Muscle of back (tissue), 11 donors: ENCODE measurements around the gene GPHA2. TPM values are rescaled to one million over a fixed set of nuclear protein-coding genes. Genes with fewer than 3 reads are reported as not detected.

Source experiments
- DNase-seq, 3 donors: peaks; one replicate each; pipeline versions ENCODE4 v3.0.0 to v3.0.0-alpha.2; 2013
- polyA plus RNA-seq, 10 donors: library from polyadenylated mRNA; unstranded; fragments of 120-200 nt; gene quantifications; one replicate each; pipeline ENCODE4 v1.2.1, GENCODE V29; 2013; ENCODE audit not compliant: insufficient read length in 10 of 10

Gene GPHA2
- polyA plus RNA-seq, 10 donors = 0.27 to 0.45 TPM; not detected in 8

GRCh38 chr11:64930340-64930739 lies 5.4 kb downstream of the GPHA2 start:
- no peak for DNase-seq

DNA sequence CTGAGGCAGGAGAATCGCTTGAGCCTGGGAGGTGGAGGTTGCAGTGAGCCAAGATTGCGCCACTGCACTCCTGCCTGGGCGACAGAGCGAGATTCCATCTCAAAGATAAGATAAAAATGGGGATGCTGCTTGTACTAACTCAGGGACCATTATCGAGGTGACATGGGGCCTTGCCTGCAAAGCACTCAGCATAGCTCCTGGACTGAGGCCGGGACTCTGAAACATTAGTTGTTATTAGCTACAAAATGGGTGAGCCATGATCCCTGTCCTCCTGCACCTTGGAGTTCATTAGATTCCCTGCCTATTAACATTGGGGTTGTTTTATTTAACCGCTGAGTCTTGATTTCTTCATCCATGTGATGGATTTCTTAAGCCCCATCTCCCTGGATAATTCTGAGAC lies 6.1 kb downstream of the GPHA2 start:
- no peak for DNase-seq

GRCh38 chr11:64928957-64929356 lies 6.7 kb downstream of the GPHA2 start:
- DNase-seq = no peak

- DNase-seq = no peak
Measured at GRCh38 chr11:64926689-64927088, 9.0 kb downstream of the GPHA2 start.

DNA sequence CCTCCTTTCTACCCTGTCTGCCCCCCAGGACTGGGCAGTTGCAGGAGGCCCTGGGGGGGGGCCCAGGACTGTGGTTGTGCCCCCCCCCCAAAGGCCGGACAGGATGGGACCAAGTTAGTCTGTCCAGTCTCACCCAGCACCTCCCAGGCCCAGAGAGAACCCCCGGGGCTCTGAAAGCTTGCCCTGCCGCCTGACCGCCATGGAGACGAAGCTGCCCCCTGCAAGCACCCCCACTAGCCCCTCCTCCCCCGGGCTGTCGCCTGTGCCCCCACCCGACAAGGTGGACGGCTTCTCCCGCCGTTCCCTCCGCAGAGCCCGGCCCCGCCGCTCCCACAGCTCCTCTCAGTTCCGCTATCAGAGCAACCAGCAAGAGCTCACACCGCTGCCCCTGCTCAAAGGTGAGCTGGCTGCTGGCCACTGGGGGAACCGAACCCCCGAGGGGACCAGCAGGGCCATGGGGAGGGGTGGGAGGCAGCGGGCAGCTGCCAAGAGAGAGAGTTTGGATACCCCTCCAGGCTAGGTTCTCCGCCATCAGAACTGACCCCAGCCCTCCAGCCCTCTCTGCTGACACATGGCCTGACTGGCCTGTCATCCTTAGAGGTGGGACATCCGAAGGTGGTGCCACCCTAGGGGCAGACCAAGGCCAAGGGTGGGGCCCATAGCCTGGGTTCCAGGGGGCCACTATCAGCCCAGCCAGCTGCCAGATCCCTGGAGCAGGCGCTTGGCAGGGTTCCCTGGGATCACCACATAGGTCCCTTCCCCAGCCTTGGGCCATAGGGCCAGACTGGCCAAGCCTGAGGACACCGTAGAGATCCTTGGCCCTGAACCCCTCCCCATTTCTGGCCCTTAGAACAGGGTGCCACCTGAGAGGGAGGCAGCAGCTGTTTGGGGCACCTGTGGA lies 9.9 kb downstream of the GPHA2 start:
- DNase-seq = no peak

- no peak for DNase-seq
Measured at GRCh38 chr11:64924910-64925284, 10.8 kb downstream of the GPHA2 start.

DNA sequence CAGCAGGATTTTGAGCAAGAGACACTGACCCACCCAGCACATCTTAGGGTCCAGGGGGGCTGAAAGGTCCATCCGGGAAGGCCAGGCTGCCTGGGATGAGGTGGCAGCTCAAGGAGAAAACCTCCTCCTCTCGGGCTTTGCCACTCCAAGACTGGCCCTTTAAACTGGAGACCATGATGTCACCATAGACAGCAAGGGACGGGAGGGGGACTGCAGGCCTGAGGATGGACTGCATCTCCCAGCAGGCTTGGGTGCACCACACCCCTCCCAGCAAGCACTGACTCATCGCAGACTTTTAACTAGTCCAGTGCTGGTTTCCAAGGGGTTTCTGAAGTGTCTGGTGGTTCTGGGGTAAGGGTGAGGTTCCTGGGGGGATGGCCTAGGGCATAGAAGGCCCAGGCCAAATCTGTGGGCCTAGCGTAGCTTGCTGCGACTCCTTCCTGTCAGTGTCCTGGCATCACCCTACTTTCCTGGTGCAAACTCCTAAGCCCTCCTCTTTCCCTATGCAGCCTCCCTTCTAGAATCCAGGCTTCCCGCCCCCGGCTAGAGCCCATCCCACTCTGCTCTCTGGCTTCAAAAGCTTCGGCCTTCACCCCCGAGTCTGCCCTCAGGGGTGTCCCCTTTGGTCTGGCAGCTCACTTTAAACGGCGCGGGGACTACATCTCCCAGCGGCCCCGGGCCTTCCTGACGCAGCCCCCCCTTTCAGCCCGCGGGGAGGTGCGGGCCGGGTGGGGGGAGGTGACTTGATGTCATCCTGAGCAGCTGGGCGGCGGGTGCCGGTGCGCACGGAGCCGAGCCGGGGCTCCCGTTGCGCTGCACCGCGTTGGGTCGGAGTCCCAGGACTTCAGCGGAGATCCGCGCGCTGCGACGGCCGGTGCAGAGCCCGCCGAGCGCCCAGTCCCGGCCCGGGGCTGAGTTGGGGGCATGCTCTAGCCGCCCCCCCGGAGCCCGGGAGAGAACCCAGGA lies 11.5 kb downstream of the GPHA2 start, which contains the start of gene PPP2R5B:
Gene PPP2R5B (plus strand): TSS at position 746 of the 966 bp plus-strand sequence. CDS start 1,046 bp downstream, outside the sequence.
- peak; percentile 93 to 97 (median 95) for DNase-seq

DNA sequence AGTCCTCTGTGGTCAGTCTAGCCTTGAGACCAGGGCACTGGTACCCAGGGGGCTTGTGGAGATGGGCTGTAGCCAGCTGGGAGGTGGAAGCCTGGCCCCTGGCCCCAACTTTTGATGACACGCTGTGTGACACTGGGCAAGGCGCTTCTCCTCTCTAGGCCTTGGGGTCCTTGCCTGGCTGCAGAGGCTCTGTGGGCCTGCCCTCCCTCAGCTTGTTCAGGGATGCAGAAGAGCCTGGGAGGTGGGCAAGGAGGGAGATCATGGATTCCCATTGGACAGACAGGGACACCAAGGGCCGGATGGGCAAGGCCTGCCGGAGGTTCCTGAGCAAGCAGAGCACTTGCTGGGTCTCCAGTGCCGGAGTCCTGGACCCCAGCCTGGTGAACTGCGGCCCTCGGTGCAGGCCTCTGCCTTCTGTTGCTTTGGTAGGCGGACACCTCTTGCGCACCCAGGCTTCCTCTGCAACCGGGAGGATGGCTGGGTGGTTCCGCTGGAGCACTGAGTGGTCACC lies 12.5 kb downstream of the GPHA2 start:
- DNase-seq = no peak

DNA sequence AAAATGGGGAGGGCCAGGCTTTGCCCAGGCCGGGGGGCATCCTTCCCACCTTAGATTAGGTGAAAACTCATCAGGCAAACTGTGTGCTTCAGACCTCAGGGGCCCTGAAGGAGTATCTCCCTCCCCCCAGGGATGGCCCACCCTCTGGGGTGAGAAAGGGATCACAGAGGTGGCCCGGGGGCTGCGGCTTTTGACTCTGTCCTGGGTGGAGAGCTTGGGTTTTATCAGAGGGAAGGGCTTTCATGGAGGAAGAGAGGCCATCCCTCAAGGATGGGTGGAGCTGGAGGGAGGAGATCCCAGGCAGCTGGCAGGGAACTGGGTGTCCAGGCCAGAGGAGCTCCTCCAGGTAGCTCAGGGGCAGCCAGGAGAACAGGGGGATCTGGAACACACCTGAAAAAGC lies 14.3 kb downstream of the GPHA2 start:
- no peak for DNase-seq

GRCh38 chr11:64920124-64920523 lies 15.6 kb downstream of the GPHA2 start:
- DNase-seq = no peak

DNA sequence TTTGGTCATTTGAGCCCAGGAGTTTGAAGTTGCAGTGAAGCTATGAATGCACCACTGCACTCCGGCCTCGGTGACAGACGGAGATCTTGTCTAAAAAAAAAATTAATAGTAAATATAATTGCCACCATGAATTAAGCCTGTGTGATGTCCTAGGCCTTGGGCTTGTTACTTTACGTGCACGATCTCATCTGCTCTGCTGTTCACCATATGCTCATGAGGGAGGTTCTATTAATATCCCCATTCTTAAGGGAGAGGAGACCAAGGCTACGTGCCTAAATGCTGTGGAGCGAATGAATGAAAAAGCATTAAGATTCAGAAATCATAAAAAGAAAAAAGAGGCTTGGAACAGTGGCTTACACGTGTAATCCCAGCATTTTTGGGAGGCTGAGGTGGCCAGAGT lies 16.1 kb downstream of the GPHA2 start:
- DNase-seq = no peak

- DNase-seq = peak; percentile 13 to 45 (median 25)
Measured at GRCh38 chr11:64918017-64918416, 17.7 kb downstream of the GPHA2 start.

DNA sequence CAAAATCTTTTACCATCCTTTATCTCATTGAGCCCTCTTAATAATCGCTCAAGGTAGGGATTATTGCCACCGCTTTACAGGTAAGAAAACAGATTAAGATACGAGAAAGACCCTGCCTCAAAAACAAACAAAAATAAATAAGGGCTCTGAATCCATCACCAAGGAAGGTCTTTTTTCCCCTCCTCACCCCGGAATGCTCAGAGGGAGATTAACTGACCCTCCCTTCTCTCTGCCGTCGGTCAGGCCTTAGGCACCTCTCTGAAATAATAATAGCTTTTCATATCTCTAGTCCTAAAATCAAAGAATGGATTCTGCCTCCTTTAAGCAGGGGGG lies 18.1 kb downstream of the GPHA2 start:
- peak in 1 of 3 donors; percentile 25 for DNase-seq

GRCh38 chr11:64916775-64917662 lies 18.7 kb downstream of the GPHA2 start, which contains the start of gene ATG2A:
TSS of gene ATG2A (minus strand) at chr11:64917209. CDS start at chr11:64917135, 74 bp downstream.
- peak; percentile 99 to 100 (median 100) for DNase-seq

DNA sequence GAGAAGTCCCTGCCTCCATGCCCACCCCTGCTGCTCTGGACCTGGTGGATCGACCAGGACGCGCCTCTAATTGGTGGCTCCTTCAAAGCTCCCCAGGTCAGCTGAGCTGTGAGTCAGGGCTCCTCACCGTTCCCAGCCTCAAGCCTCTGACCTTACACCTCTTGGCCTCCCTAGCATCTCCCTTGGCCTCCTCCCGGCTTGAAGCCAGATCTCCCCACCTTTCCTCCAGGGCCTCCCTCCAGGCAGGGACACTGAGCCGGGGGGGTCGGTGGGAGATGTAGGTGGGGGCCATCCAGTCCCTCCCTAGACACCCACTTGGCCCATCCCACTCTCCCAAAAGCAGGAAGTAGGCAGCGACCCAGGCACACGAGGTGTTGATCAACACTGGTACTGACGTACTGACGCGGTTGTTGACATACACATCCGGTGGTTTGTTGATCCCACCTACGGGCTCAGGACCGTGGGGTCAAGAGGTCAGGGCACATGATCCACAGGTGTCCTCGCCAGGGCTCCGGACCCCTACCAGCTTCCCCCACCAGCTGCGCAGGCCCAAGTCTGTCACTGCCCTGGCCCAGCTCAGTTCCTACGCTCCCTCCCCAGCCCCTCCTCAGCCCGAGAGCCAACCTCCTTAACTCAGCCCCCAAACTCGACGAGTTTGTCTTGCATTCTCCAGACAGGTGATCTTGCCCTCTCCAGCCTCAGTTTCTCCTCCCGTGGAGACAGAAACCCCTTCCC lies 19.5 kb downstream of the GPHA2 start:
- DNase-seq = peak in 1 of 3 donors; percentile 58

DNA sequence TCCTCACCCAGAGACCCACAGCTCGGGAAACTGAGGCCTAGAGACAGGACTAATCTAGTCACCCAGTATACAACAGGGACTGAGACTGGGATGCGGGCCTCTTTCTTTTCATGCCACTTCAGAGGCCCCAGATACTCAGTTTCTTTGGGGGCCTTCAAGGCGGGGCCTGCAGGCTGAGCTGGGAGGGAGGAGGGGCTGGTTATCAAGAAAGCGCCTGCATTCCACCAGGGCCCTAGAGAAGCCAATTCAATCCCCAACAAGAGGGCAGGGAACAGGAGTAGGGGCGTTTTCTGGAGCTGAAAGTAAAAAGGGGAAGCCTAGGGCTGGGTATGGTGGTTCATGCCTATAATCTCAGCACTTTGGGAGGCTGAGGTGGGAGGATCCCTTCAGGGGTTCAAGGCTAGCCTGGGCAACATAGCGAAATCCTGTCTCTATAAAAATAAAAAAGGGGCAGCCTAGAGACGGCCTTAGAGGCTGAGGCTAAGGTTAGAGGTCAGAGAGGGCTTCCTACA lies 20.3 kb downstream of the GPHA2 start:
- no peak for DNase-seq

GRCh38 chr11:64914123-64914522 lies 21.6 kb downstream of the GPHA2 start:
- DNase-seq = no peak

GRCh38 chr11:64913171-64913727 lies 22.4 kb downstream of the GPHA2 start:
- DNase-seq = no peak

DNA sequence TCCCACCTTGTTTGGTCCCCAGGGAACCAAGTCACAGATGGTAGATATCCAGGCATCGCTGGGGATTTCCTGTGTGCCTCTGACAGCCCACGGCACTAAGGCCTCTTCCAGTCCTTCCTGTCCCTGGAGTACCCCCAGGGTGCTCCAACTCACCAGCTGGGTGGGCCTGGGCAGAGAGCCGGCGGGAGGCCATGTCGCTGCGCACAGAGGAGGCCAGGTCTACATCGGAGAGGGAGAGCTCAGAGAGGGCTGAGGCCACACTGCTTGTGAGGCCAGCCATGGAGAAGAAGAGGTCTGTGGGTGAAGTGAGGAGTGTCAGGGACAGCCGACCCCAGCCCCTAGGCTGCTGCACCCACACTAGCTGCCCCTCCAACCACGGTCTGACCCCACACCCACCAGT lies 24.0 kb downstream of the GPHA2 start:
- DNase-seq = no peak

GRCh38 chr11:64911142-64911541 lies 24.6 kb downstream of the GPHA2 start:
- no peak for DNase-seq
